Brain microvascular endothelial cell (primary cell): Measurements from ENCODE around the gene ITPK1.

Source experiments
- DNase-seq: peaks from one replicate; pipeline ENCODE4 v3.0.0-alpha.2; 2020
- H3K27ac ChIP-seq: fragments of 250-450 bp; sonication (Bioruptor Pico); 2 replicates; pipeline ENCODE4 v1.5.1; 2020; ENCODE audit warnings: mild to moderate bottlenecking, moderate library complexity
- H3K27me3 ChIP-seq: fragments of 250-450 bp; sonication (Bioruptor Pico); replicated peaks from 2 replicates; pipeline ENCODE4 v1.5.1; 2020; ENCODE audit warnings: mild to moderate bottlenecking
- H3K36me3 ChIP-seq: fragments of 250-450 bp; sonication (Bioruptor Pico); replicated peaks from 2 replicates; pipeline ENCODE4 v1.5.1; 2020; ENCODE audit warnings: mild to moderate bottlenecking
- H3K4me3 ChIP-seq: 2 replicates; pipeline ENCODE4 v1.5.1; 2011; ENCODE audit warnings: low read depth, mild to moderate bottlenecking, control low read depth, low read length, moderate library complexity
- CTCF ChIP-seq: IDR thresholded peaks from 2 replicates; pipeline ENCODE4 v1.5.1; 2011; ENCODE audit warnings: low read depth, mild to moderate bottlenecking, moderate library complexity, low read length, control low read depth, inconsistent platforms; ENCODE audit errors: missing control alignments
- in situ Hi-C: cut with HindIII; loops from 2 replicates; pipeline ENCODE4 v1.10.0; 2017; ENCODE audit warnings: low sequenced_read_pairs, low pct_ligation_motif_present

Gene ITPK1

GRCh38 chr14:92936085-92936484 is 179.6 kb downstream of the ITPK1 start:
- H3K4me3 ChIP-seq, result no peak overlapping the region
- no peaks in the 10 kb centered on the region for H3K36me3 ChIP-seq
- H3K27me3 ChIP-seq, result no peaks in the 10 kb centered on the region
- in situ Hi-C loops, result loop anchor here (25.0 kb wide), 1 partner anchor 201 kb away; no protein-coding TSS in a partner anchor
- DNase-seq, result no peak
- TF ChIP-seq CTCF, result no peak
- H3K27ac ChIP-seq, result no peak overlapping the region

GRCh38 chr14:92935446-92935845 is 180.3 kb downstream of the ITPK1 start:
- TF ChIP-seq CTCF, result no peak
- Histone ChIP-seq H3K36me3 (no peaks in the 10 kb centered on the region), H3K4me3 (no peak overlapping the region), H3K27me3 (no peaks in the 10 kb centered on the region), H3K27ac (no peak overlapping the region)
- in situ Hi-C loops, result loop anchor here (25.0 kb wide), 1 partner anchor 202 kb away; no protein-coding TSS in a partner anchor
- DNase-seq, result no peak

GRCh38 chr14:92934196-92935085 is 181.3 kb downstream of the ITPK1 start:
- no peak for TF ChIP-seq CTCF
- no peak for DNase-seq
- H3K27me3 ChIP-seq, result peaks cover 1% of the 10 kb centered on the region
- in situ Hi-C loops, result loop anchor here (25.0 kb wide), 1 partner anchor 203 kb away; no protein-coding TSS in a partner anchor
- H3K27ac ChIP-seq, result no peak overlapping the region
- H3K4me3 ChIP-seq, result no peak overlapping the region
- H3K36me3 ChIP-seq, result no peaks in the 10 kb centered on the region

- Histone ChIP-seq H3K27me3 (peaks cover 1% of the 10 kb centered on the region), H3K4me3 (no peak overlapping the region), H3K27ac (no peak overlapping the region), H3K36me3 (no peaks in the 10 kb centered on the region)
- DNase-seq, result no peak
- no peak for TF ChIP-seq CTCF
- in situ Hi-C loops, result loop anchor here (25.0 kb wide), 1 partner anchor 204 kb away; no protein-coding TSS in a partner anchor
Measured at GRCh38 chr14:92933481-92933880, 182.2 kb downstream of the ITPK1 start.

- in situ Hi-C loops, result loop anchor here (25.0 kb wide), 1 partner anchor 205 kb away; no protein-coding TSS in a partner anchor
- peaks cover 1% of the 10 kb centered on the region for H3K27me3 ChIP-seq
- H3K4me3 ChIP-seq, result no peak overlapping the region
- no peak for DNase-seq
- H3K27ac ChIP-seq, result no peak overlapping the region
- H3K36me3 ChIP-seq, result no peaks in the 10 kb centered on the region
- TF ChIP-seq CTCF, result no peak
Measured at GRCh38 chr14:92932448-92933395, 183.0 kb downstream of the ITPK1 start.
